ENCODE results near the gene DOCK2.

The DOCK2 gene

GRCh38 chr5:169875731-169876130, 238.7 kb downstream of the DOCK2 start:
- Histone ChIP-seq H3K27ac (no peak overlapping the region), H3K36me3 (no peaks in the 10 kb centered on the region), H3K27me3 (ENCODE audit: insufficient read depth, low read depth, severe bottlenecking) (peaks cover 68% of the 10 kb centered on the region), H3K9me3 (ENCODE audit: severe bottlenecking) (no peaks in the 10 kb centered on the region), H3K4me3 (ENCODE audit: low read depth, low read length) (no peak overlapping the region)
- no peak for TF ChIP-seq CTCF (IDR thresholded peaks at IDR 0.05; ENCODE audit: low read depth, low read length)
- no peak for DNase-seq

GRCh38 chr5:169876386-169876785, 239.3 kb downstream of the DOCK2 start:
- no peak for DNase-seq
- TF ChIP-seq CTCF (IDR thresholded peaks at IDR 0.05; ENCODE audit: low read depth, low read length) = no peak
- Histone ChIP-seq H3K27ac (no peak overlapping the region), H3K36me3 (no peaks in the 10 kb centered on the region), H3K4me3 (ENCODE audit: low read depth, low read length) (no peak overlapping the region), H3K27me3 (ENCODE audit: insufficient read depth, low read depth, severe bottlenecking) (peaks cover 71% of the 10 kb centered on the region), H3K9me3 (ENCODE audit: severe bottlenecking) (no peaks in the 10 kb centered on the region)

- H3K27ac ChIP-seq = no peak overlapping the region
- no peaks in the 10 kb centered on the region for H3K9me3 ChIP-seq (ENCODE audit: severe bottlenecking)
- peaks cover 55% of the 10 kb centered on the region for H3K27me3 ChIP-seq (ENCODE audit: insufficient read depth, low read depth, severe bottlenecking)
- TF ChIP-seq CTCF (IDR thresholded peaks at IDR 0.05; ENCODE audit: low read depth, low read length) = no peak
- no peaks in the 10 kb centered on the region for H3K36me3 ChIP-seq
- no peak overlapping the region for H3K4me3 ChIP-seq (ENCODE audit: low read depth, low read length)
- no peak for DNase-seq
Observed at GRCh38 chr5:169880012-169880663, 243.1 kb downstream of the DOCK2 start.

GRCh38 chr5:169880785-169881184, 243.7 kb downstream of the DOCK2 start:
- DNase-seq = no peak
- no peak for TF ChIP-seq CTCF (IDR thresholded peaks at IDR 0.05; ENCODE audit: low read depth, low read length)
- H3K9me3 ChIP-seq (ENCODE audit: severe bottlenecking) = no peaks in the 10 kb centered on the region

GRCh38 chr5:169881702-169882303, 244.7 kb downstream of the DOCK2 start:
- DNase-seq = no peak
- H3K9me3 ChIP-seq (ENCODE audit: severe bottlenecking) = no peaks in the 10 kb centered on the region
- no peak overlapping the region for H3K27ac ChIP-seq
- no peak for TF ChIP-seq CTCF (IDR thresholded peaks at IDR 0.05; ENCODE audit: low read depth, low read length)
- no peak overlapping the region for H3K4me3 ChIP-seq (ENCODE audit: low read depth, low read length)
- peaks cover 55% of the 10 kb centered on the region for H3K27me3 ChIP-seq (ENCODE audit: insufficient read depth, low read depth, severe bottlenecking)
- no peaks in the 10 kb centered on the region for H3K36me3 ChIP-seq

More at GRCh38 chr5:169880785-169881184, 243.7 kb downstream of the DOCK2 start:
- no peaks in the 10 kb centered on the region for H3K36me3 ChIP-seq
- no peak overlapping the region for H3K27ac ChIP-seq
- no peak overlapping the region for H3K4me3 ChIP-seq (ENCODE audit: low read depth, low read length)
- H3K27me3 ChIP-seq (ENCODE audit: insufficient read depth, low read depth, severe bottlenecking) = peaks cover 52% of the 10 kb centered on the region
